ENCODE data around the gene HMG20A. TPM values are rescaled to one million over a fixed set of nuclear protein-coding genes. Genes with fewer than 3 reads are reported as not detected.

The HMG20A gene
- total RNA-seq, 1 experiment from 2014 or later, result 60.2 TPM

- Histone ChIP-seq H3K56ac (ENCODE audit: insufficient read length, low read depth, low read length) (no peak overlapping the region), H3K23ac (ENCODE audit: insufficient read length, low read depth, low read length) (no peak overlapping the region), H3K18ac (ENCODE audit: insufficient read length, low read depth, low read length) (no peak overlapping the region), H3K79me1 (ENCODE audit: insufficient read depth, low read depth, low read length, poor library complexity, severe bottlenecking) (no peaks in the 10 kb centered on the region), H4K20me1 (ENCODE audit: control insufficient read depth, insufficient read depth, insufficient read length) (no peaks in the 10 kb centered on the region), H2BK20ac (ENCODE audit: low read depth, low read length, poor library complexity, severe bottlenecking) (no peak overlapping the region), H3K14ac (ENCODE audit: insufficient read depth, low read length) (no peak overlapping the region), H3K4me1 (ENCODE audit: insufficient read depth, low read length) (peaks cover 5% of the 10 kb centered on the region), H3K9me3 (ENCODE audit: control insufficient read depth, low read depth, low read length) (no peaks in the 10 kb centered on the region), H4K5ac (ENCODE audit: insufficient read length, low read depth, low read length) (no peak overlapping the region), H3K23me2 (ENCODE audit: insufficient read length, low read depth, low read length, poor library complexity, severe bottlenecking) (no peaks in the 10 kb centered on the region), H3K4me2 (ENCODE audit: insufficient read depth, insufficient read length, low read length) (no peak overlapping the region), H3K27ac (ENCODE audit: insufficient read length, low read depth, low read length) (no peak overlapping the region), H2BK5ac (ENCODE audit: insufficient read length, low read length) (no peak overlapping the region), H4K8ac (replicated peaks; ENCODE audit: insufficient read length, low read depth, low read length) (no peak overlapping the region), H2AFZ (ENCODE audit: low read length) (no peak overlapping the region), H3K27me3 (ENCODE audit: insufficient read depth, low read length) (no peaks in the 10 kb centered on the region), H2BK15ac (ENCODE audit: low read depth, low read length) (no peak overlapping the region), H4K91ac (ENCODE audit: insufficient read length, low read depth, low read length) (no peak overlapping the region), H2AK5ac (ENCODE audit: insufficient read length, low read length) (no peak overlapping the region), H3K79me2 (ENCODE audit: insufficient read depth, low read length) (no peaks in the 10 kb centered on the region), H2BK120ac (ENCODE audit: low read depth, low read length, poor library complexity, severe bottlenecking) (no peak overlapping the region), H3T11ph (ENCODE audit: low read length) (no peak overlapping the region), H3K9ac (ENCODE audit: extremely low read depth, insufficient read length, low read length) (no peak overlapping the region), H3K4ac (ENCODE audit: low read depth, low read length) (no peak overlapping the region), H2BK12ac (ENCODE audit: insufficient read length, low read depth, low read length) (no peak overlapping the region)
- H3K36me3 Mint-ChIP-seq (ENCODE audit: insufficient read depth in 1 of 3, low read depth in 3 of 3), result peaks cover 2 to 14% (median 10%) of the 10 kb centered on the region in 3 experiments; a peak in 6 of 7 replicates
- DNase-seq, result no peak
- H3K9me3 Mint-ChIP-seq, result no peaks in the 10 kb centered on the region
- no peak for TF ChIP-seq CTCF (conservative IDR thresholded peaks at IDR 0.05)
- no CpG with 5 or more reads among the region's 5 CpGs for WGBS (ENCODE audit: extremely low coverage, insufficient read length, low lambda C conversion rate)
- H3K4me3 Mint-ChIP-seq, result no peak overlapping the region; a peak in 1 of 5 replicates
- H3K4me1 Mint-ChIP-seq, result peaks cover 20% of the 10 kb centered on the region in 2 experiments
- no peaks in the 10 kb centered on the region for H3K27me3 Mint-ChIP-seq (ENCODE audit: low read depth)
- H3K27ac Mint-ChIP-seq, result peak overlapping the region; percentile 12 to 81 (median 74); a peak in 4 of 7 replicates
Measured at GRCh38 chr15:77489647-77490046, 69.0 kb downstream of the HMG20A start.

Data from H9 (cell line).